ENCODE measurements around the gene PASK. TPM values are rescaled to one million over a fixed set of nuclear protein-coding genes. Genes with fewer than 3 reads are reported as not detected.

Gene PASK
- total RNA-seq, 2 donors from 2014 or later = 0.98 to 1.1 TPM

DNA sequence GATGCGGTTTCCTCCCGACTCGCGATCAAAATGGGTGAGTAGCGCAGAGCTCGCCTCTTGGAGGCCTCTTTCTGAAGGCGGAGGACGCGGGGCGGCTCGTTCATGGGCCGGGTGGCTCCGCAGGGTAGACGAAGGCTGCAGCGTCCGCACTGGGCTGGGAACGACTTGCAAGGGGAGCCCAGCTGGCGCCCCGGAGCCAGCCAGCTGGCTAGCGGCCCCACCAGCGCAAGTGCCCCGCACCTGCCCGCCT is 328 bp upstream of the PASK start:
- Histone ChIP-seq H3K27ac (no peak overlapping the region), H3K4me3 (peak overlapping the region; percentile 100)
- DNase-seq (ENCODE audit: low spot score) = no peak

DNA sequence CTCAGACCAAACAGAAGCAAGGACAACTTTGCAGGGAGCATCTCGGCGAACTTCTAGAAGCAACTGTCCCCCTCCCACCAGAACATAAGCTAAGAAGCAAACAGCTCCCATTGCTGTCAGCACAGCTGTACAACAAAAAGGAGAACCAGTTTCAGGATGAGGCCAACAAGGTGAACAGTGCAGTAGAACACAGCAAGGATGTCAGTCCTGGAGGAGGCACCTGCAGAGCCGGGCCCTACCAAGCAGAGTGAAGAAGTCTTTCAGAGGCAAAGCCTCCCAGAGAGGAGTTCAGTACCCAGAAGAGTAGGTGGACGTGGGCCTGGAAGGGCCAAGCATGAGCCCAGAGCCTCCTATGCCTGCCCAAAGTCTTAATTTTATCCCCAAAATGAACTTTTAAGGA is 1.0 kb downstream of the PASK start:
- TF ChIP-seq, protein P1, sequence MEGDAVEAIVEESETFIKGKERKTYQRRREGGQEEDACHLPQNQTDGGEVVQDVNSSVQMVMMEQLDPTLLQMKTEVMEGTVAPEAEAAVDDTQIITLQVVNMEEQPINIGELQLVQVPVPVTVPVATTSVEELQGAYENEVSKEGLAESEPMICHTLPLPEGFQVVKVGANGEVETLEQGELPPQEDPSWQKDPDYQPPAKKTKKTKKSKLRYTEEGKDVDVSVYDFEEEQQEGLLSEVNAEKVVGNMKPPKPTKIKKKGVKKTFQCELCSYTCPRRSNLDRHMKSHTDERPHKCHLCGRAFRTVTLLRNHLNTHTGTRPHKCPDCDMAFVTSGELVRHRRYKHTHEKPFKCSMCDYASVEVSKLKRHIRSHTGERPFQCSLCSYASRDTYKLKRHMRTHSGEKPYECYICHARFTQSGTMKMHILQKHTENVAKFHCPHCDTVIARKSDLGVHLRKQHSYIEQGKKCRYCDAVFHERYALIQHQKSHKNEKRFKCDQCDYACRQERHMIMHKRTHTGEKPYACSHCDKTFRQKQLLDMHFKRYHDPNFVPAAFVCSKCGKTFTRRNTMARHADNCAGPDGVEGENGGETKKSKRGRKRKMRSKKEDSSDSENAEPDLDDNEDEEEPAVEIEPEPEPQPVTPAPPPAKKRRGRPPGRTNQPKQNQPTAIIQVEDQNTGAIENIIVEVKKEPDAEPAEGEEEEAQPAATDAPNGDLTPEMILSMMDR (IDR thresholded peaks at IDR 0.05) = no peak
- H3K4me3 ChIP-seq = no peak overlapping the region
- no peak overlapping the region for H3K27ac ChIP-seq
- H3K27me3 ChIP-seq = no peaks in the 10 kb centered on the region
- H3K9me3 ChIP-seq = no peaks in the 10 kb centered on the region
- DNase-seq (ENCODE audit: low spot score) = no peak
- H3K36me3 ChIP-seq = no peaks in the 10 kb centered on the region
- H3K4me1 ChIP-seq = peaks cover 0 to 22% of the 10 kb centered on the region in 2 donors

More for the DNA sequence above, 328 bp upstream of the PASK start:
- H3K27me3 ChIP-seq = no peaks in the 10 kb centered on the region
- peaks cover 0 to 22% of the 10 kb centered on the region in 2 donors for H3K4me1 ChIP-seq
- H3K36me3 ChIP-seq = no peaks in the 10 kb centered on the region
- TF ChIP-seq, protein P1 (IDR thresholded peaks at IDR 0.05) = no peak
- no peaks in the 10 kb centered on the region for H3K9me3 ChIP-seq

DNA sequence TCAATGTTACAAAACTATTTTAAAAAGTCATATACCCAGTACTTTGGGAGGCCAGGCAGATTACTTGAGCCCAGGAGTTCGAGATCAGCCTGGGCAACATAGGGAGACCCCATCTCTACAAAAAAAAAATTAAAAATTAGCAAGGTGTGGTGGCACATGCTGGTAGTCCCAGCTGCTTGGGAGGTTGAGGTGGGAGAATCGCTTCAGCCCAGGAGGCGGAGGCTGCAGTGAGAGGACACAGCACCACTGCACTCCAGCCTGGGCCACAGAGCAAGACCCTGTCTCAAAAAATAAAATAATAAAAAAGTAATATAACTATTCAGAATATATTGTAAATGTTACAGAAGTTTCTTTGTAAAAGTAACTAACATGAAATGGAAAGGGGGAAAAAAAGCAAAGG is 1.9 kb downstream of the PASK start:
- H3K9me3 ChIP-seq = no peaks in the 10 kb centered on the region
- DNase-seq (ENCODE audit: low spot score) = no peak
- H3K27me3 ChIP-seq = no peaks in the 10 kb centered on the region
- peaks cover 0 to 22% of the 10 kb centered on the region in 2 donors for H3K4me1 ChIP-seq
- no peaks in the 10 kb centered on the region for H3K36me3 ChIP-seq
- no peak overlapping the region for H3K4me3 ChIP-seq
- TF ChIP-seq, protein P1 (IDR thresholded peaks at IDR 0.05) = no peak
- no peak overlapping the region for H3K27ac ChIP-seq

DNA sequence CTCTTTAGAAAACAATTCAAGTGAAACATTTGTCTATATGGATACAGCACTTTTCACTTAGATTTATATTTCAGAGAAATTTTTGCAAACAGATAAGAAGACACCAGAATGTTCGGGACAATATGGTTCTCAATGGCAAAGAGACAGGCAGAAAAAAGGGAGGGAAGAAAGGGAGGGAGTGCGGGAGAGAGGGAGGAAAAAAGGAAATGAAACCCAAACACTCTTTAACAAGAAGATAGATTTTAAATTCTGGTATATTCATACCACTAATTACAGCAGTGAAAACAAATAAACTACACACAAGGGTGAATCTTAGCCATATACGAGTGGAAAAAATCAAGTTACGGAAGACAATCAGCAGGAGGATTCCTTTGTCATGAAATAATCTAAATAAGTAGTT is 3.0 kb downstream of the PASK start:
- Histone ChIP-seq H3K4me1 (peaks cover 0 to 19% of the 10 kb centered on the region in 2 donors), H3K36me3 (no peaks in the 10 kb centered on the region), H3K27ac (no peak overlapping the region), H3K9me3 (no peaks in the 10 kb centered on the region), H3K27me3 (no peaks in the 10 kb centered on the region), H3K4me3 (no peak overlapping the region)
- DNase-seq (ENCODE audit: low spot score) = no peak
- TF ChIP-seq, protein P1 (IDR thresholded peaks at IDR 0.05) = no peak

DNA sequence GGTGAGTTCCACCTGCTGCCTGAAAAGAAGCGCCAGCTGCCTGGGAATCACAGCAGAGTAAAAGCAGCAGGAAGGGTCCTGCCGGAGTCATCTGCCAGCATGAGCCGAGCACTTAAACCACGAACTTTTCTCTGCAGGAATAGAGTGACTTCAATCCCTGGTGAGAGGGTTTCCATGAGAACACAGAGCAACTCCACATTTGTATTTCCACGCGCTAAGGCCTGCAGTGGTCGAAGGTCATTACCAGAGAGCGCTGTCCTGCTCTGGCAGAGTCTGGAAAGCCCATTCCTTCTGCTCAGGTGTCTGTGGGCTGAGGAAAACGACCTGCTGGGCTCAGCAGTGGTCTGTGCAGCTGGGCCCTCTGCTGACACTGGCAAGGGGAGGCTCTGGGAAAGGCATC is 6.7 kb downstream of the PASK start:
- no peaks in the 10 kb centered on the region for H3K27me3 ChIP-seq
- no peaks in the 10 kb centered on the region for H3K9me3 ChIP-seq
- H3K27ac ChIP-seq = no peak overlapping the region
- no peaks in the 10 kb centered on the region for H3K4me1 ChIP-seq
- DNase-seq (ENCODE audit: low spot score) = no peak
- no peaks in the 10 kb centered on the region for H3K36me3 ChIP-seq
- TF ChIP-seq, protein P1 (IDR thresholded peaks at IDR 0.05) = no peak
- no peak overlapping the region for H3K4me3 ChIP-seq

DNA sequence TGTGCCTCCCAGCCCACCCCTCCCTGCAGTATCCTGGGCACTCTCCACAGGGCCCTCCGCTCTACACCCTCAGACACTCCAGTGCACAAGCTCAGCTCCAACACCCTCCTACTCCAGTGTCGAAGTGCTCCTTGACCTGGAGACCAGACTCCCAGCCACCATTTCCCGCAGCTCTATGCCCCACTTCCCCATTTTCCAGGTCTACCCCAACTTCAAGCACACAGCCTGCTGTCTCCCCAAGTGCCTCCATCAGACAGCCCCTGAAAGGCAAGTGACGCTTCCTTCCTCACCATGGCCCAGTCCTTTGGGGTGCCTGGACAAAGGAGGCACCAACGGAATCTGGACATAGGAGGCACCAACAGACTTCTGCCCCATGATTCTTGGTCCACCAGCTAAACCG is 7.2 kb downstream of the PASK start:
- Histone ChIP-seq H3K4me3 (no peak overlapping the region), H3K9me3 (no peaks in the 10 kb centered on the region), H3K27me3 (no peaks in the 10 kb centered on the region), H3K36me3 (no peaks in the 10 kb centered on the region), H3K4me1 (no peaks in the 10 kb centered on the region), H3K27ac (no peak overlapping the region)
- DNase-seq (ENCODE audit: low spot score) = no peak
- TF ChIP-seq, protein P1 (IDR thresholded peaks at IDR 0.05) = no peak

Data from right atrium auricular region (tissue), 2 donors.